ENCODE data around the gene PDK4. TPM values are rescaled to one million over a fixed set of nuclear protein-coding genes. Genes with fewer than 3 reads are reported as not detected.

The PDK4 gene
- total and polyA plus RNA-seq, 10 of the 15 experiments (the other 5 are each of a cell fraction or from before 2014, with no cell fraction given) = 0.03 to 0.46 TPM; not detected in 8

DNA sequence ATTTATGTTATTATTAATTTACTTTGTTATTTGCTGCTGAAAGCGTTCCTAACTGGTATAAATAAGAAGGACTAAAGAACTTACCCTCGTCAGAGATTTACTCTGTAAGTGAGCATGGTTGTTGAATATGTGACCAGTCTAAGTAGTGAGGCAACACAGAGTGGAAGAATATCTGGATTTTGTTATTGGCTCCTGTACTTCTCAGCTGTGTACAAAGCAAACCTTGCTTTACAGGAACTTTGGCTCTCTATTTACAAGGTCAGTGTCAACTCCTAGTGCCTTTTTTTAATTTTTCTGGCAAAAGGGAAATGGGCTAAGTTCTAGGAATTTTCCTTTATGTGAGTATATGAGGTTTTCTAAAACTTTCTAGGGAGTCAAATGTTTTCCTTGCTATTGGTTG is 35.6 kb downstream of the PDK4 start (continued):
- TF ChIP-seq ATF7 (IDR thresholded peaks at IDR 0.05; ENCODE audit: low read depth) (no peak), FOXK2 (IDR thresholded peaks at IDR 0.05) (no peak)

DNA sequence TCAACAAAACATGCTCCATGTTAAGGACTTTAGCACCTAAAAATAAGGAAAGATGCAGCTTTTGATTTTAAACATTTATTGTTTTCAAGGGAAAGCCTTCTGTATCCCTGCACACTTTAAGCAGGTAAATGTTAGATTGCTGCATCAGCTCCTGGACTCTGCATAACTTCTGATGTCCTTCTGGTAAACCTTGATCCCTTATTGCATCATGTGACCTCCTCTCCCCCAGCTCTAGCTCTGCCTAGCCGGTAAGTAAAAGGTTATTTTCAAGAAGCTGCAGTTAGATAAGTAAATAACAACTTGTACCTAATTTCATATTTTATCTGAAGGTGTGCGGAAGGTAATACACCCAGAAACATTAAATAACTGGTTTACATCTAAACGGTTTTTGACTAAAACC is 37.5 kb downstream of the PDK4 start:
- Histone ChIP-seq H3K9me3 (replicated peaks; ENCODE audit: control insufficient read depth, insufficient read depth, low read length) (no peaks in the 10 kb centered on the region), H2AFZ (ENCODE audit: control insufficient read depth, low read depth, low read length) (no peak overlapping the region), H3K27ac (ENCODE audit: control insufficient read depth, insufficient read depth) (no peak overlapping the region), H3K4me2 (ENCODE audit: control insufficient read depth, insufficient read depth) (no peak overlapping the region), H3K27me3 (replicated peaks in 1 of 2; ENCODE audit: control insufficient read depth in 2 of 2, insufficient read depth in 2 of 2, low read length in 1 of 2) (no peaks in the 10 kb centered on the region; a peak in 1 of 4 replicates), H3K9ac (ENCODE audit: control insufficient read depth, insufficient read depth, low read length) (no peak overlapping the region), H3K36me3 (ENCODE audit: control insufficient read depth in 2 of 2, insufficient read depth in 2 of 2, low read length in 1 of 2) (no peaks in the 10 kb centered on the region), H3K79me2 (ENCODE audit: control insufficient read depth, insufficient read depth, low read length) (no peaks in the 10 kb centered on the region), H3K4me3 (no peak overlapping the region), H3K4me1 (ENCODE audit: control insufficient read depth, insufficient read depth, low read length) (no peaks in the 10 kb centered on the region), H4K20me1 (ENCODE audit: control insufficient read depth, insufficient read depth) (no peaks in the 10 kb centered on the region)
- BruUV-seq (replicated peaks) = no TSS peak
- POLR2A ChIA-PET = no interaction called here
- RAD21 ChIA-PET (ENCODE audit: unreplicated experiment) = no interaction called here
- no peak for TF ChIP-seq BCL11A (IDR thresholded peaks at IDR 0.05; ENCODE audit: low read depth, low read length)
- no peak for TF ChIP-seq GABPA (IDR thresholded peaks at IDR 0.05; ENCODE audit: low read depth)
- TF ChIP-seq CBFB (IDR thresholded peaks at IDR 0.05; ENCODE audit: low read depth) = no peak
- TF ChIP-seq, protein P1, sequence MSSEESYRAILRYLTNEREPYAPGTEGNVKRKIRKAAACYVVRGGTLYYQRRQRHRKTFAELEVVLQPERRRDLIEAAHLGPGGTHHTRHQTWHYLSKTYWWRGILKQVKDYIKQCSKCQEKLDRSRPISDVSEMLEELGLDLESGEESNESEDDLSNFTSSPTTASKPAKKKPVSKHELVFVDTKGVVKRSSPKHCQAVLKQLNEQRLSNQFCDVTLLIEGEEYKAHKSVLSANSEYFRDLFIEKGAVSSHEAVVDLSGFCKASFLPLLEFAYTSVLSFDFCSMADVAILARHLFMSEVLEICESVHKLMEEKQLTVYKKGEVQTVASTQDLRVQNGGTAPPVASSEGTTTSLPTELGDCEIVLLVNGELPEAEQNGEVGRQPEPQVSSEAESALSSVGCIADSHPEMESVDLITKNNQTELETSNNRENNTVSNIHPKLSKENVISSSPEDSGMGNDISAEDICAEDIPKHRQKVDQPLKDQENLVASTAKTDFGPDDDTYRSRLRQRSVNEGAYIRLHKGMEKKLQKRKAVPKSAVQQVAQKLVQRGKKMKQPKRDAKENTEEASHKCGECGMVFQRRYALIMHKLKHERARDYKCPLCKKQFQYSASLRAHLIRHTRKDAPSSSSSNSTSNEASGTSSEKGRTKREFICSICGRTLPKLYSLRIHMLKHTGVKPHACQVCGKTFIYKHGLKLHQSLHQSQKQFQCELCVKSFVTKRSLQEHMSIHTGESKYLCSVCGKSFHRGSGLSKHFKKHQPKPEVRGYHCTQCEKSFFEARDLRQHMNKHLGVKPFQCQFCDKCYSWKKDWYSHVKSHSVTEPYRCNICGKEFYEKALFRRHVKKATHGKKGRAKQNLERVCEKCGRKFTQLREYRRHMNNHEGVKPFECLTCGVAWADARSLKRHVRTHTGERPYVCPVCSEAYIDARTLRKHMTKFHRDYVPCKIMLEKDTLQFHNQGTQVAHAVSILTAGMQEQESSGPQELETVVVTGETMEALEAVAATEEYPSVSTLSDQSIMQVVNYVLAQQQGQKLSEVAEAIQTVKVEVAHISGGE (CRISPR knock-in tag; IDR thresholded peaks at IDR 0.05) = no peak
- DNase-seq (ENCODE audit: low read depth, low spot score) (no peak), ATAC-seq (no peak), FAIRE-seq (no peak)
- SMC1A ChIA-PET (ENCODE audit: uncharacterized antibody, unreplicated experiment) = interaction anchor here (1.2 to 2.0 kb wide), 4 partner anchors 11 to 62 kb away, joined by 3 to 5 read pairs (median 4); no protein-coding TSS in a partner anchor
- CTCF ChIA-PET = interaction anchor here (1.1 to 2.0 kb wide), 4 partner anchors 30 to 656 kb away, joined by 4 to 9 read pairs (median 6); no protein-coding TSS in a partner anchor
- 33% methylated on average over 3 of the region's 3 CpGs for WGBS (ENCODE audit: insufficient coverage, insufficient replicate concordance, low lambda C conversion rate, missing lambda C conversion rate)
- in situ Hi-C loops (cut with MboI) = no loop called here
- intact Hi-C loops (cut with micrococcal nuclease; ENCODE audit: unreplicated experiment) = no loop called here

All from GM12878 (cell line).